Natural killer cell treated with Interleukin-12 subunit alpha and Interleukin-12 subunit beta and Interleukin-15 and Interleukin-18, amount 100 ng/mL, for 72 hours (primary cell): ENCODE measurements around the gene GADD45A. TPM values are rescaled to one million over a fixed set of nuclear protein-coding genes. Genes with fewer than 3 reads are reported as not detected.
"Not testable (repeated sequence)": the region's sequence is repeated elsewhere in the genome, so short reads cannot be mapped to it uniquely, and the experiment has no call there.

Source experiments
- ATAC-seq, 2 donors: fragments of 150-1000 bp; cut with Tn5 transposase in 1 of 2; sonication (Bioruptor Pico), chemical (Tn5 transposase) in 1 of 2; 2 replicates each; pipeline ENCODE4 v1.10.0; 2021
- DNase-seq: peaks from one replicate; pipeline ENCODE4 v3.0.0; 2022; ENCODE audit warnings: low spot score
- H3K27ac Mint-ChIP-seq, 2 donors: 1 replicate in 1 of 2; 2 replicates in 1 of 2; pipeline ENCODE4 v1.8.0; 2022; ENCODE audit warnings: mixed read lengths in 2 of 2, mild to moderate bottlenecking in 1 of 2, moderate library complexity in 1 of 2
- H3K27me3 Mint-ChIP-seq, 2 donors: 1 replicate in 1 of 2; 2 replicates in 1 of 2; pipeline ENCODE4 v1.8.0; 2022; ENCODE audit warnings: mixed read lengths in 2 of 2
- H3K36me3 Mint-ChIP-seq: one replicate; pipeline ENCODE4 v1.8.0; 2022; ENCODE audit warnings: mixed read lengths
- H3K4me1 Mint-ChIP-seq, 2 donors: 1 replicate in 1 of 2; 2 replicates in 1 of 2; pipeline ENCODE4 v1.8.0; 2022; ENCODE audit warnings: low read depth in 2 of 2, mixed read lengths in 2 of 2, mild to moderate bottlenecking in 1 of 2
- H3K4me3 Mint-ChIP-seq: one replicate; pipeline ENCODE4 v1.8.0; 2022; ENCODE audit warnings: mixed read lengths
- H3K9me3 Mint-ChIP-seq: 2 replicates; pipeline ENCODE4 v1.8.0; 2022; ENCODE audit warnings: mixed read lengths
- total RNA-seq, 2 donors: library from RNA; stranded (reverse); gene quantifications; one replicate each; pipeline ENCODE4 v1.2.3, GENCODE V29; 2022

Gene GADD45A
- total RNA-seq, 2 donors from 2014 or later: 28.3 to 36.1 TPM

DNA sequence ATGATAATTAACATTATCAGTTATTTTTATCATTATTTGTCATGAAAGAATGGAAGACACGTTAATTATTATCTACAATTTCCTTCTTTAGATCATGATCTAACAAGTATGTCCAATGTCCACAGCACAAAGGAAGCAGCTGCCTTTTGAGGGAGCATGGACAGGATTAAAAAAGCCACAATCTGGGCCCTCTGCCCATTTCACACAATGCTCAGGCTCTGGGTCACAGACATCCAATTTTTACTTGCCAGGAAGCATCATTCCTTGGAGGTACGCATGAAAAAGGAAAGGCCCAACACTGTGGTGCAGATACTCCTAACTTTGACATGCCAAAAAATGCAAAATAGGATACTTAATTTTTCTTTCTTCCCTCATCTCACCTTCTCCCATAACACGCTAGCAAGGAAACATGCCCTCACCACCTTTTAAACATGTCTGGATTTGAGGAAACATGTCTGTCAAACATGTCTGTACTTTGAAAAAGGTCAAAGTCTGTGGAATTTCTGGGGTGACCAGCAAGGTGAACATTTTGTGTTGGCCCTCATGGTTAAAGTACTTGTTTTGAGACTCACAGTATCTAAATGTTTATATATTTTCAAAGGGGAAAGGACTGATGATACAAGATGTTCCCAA is 40.0 kb downstream of the GADD45A start:
- Mint-ChIP-seq H3K36me3 (no peaks in the 10 kb centered on the region), H3K27me3 (peaks cover 3 to 7% of the 10 kb centered on the region in 2 donors), H3K4me3 (no peak overlapping the region), H3K27ac (no peak overlapping the region), H3K4me1 (peaks cover 9 to 14% of the 10 kb centered on the region in 2 donors), H3K9me3 (no peaks in the 10 kb centered on the region)
- DNase-seq (no peak), ATAC-seq (no peak)

DNA sequence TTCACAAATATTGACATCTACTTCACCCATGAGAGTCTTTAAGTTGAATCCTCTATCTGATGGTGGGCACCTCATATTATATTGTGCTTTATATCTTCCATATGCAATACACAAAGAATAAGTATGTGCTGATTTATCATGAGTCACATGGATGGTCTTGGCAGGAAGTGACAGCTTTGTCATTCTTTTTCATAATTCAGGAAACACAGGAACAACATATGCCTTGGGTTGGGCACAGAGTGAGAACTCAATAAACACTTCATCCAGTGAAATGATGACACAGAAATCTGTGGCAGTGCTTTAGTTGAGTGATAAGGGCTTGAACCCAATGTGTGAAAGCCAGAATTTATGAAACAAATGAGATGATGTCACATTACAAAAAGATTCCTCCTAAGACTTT is 41.2 kb downstream of the GADD45A start:
- Mint-ChIP-seq H3K27me3 (peaks cover 5 to 7% of the 10 kb centered on the region in 2 donors), H3K4me1 (peaks cover 9 to 15% of the 10 kb centered on the region in 2 donors), H3K36me3 (no peaks in the 10 kb centered on the region), H3K4me3 (no peak overlapping the region), H3K9me3 (no peaks in the 10 kb centered on the region), H3K27ac (no peak overlapping the region)
- DNase-seq (no peak), ATAC-seq (peak; percentile 66 to 71)

DNA sequence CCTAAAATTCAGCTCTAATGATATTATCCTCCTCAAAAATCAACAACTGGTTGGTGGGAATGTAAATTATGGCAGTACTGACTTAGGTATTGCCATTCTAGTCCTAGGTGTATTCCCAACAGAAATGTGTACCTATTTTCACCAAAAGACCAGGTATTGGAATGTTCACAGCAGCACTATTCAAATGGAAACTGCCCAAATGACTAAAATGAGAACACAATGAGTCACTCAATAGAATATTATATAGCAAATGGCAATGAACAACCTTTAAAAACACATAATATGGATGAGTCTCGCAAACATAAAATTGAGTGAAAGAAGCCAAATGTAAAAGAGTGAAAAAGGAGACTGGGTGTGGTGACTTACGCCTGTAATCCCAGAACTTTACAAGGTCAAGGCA is 44.9 kb downstream of the GADD45A start:
- H3K9me3 Mint-ChIP-seq: no peaks in the 10 kb centered on the region
- H3K27me3 Mint-ChIP-seq: peaks cover 6 to 7% of the 10 kb centered on the region in 2 donors
- no peak overlapping the region for H3K27ac Mint-ChIP-seq
- no peaks in the 10 kb centered on the region for H3K36me3 Mint-ChIP-seq
- H3K4me1 Mint-ChIP-seq: peaks cover 9 to 15% of the 10 kb centered on the region in 2 donors
- H3K4me3 Mint-ChIP-seq: no peak overlapping the region
- ATAC-seq (no peak), DNase-seq (no peak)

DNA sequence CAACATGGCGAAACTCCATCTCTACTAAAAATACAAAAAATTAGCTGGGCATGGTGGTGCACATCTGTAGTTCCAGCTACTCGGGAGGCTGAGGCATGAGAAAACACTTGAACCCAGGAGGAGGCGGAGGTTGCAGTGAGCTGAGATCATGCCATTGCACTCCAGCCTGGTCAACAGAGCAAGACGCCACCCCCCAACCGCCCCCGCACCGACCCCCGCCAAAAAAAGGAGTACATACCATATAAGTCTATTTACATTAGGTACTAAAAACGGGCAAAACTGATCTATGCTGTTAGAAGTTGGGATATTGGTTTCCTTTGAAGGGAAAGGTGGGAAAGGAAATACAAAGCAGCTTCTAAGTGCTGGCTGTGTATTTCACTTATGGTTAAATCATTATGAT is 45.3 kb downstream of the GADD45A start:
- not testable (repeated sequence) for H3K4me3 Mint-ChIP-seq, DNase-seq, H3K36me3 Mint-ChIP-seq, H3K9me3 Mint-ChIP-seq, H3K27me3 Mint-ChIP-seq, H3K27ac Mint-ChIP-seq, ATAC-seq
- H3K4me1 Mint-ChIP-seq: peaks cover 9 to 15% of the 10 kb centered on the region in 2 donors

DNA sequence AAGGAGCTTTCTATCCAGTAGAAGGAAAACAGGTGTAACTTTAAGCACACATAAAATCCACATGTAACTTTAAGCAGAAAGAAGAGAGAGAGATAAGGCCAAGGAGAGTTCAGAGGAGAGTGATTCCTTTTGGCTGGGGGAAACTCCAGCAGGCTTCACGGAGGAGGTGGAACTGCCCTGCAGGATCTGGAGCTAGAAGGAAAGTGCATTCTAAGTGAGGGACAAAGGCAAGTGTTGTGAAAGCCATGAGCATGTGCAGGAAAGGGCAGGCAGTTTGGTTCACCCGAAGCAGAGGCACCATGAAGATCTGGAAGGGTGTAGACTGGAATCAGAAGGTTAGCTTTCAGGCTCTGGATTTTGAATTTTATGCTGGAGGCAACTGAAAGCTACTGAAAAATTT is 46.3 kb downstream of the GADD45A start:
- ATAC-seq: no peak

DNA sequence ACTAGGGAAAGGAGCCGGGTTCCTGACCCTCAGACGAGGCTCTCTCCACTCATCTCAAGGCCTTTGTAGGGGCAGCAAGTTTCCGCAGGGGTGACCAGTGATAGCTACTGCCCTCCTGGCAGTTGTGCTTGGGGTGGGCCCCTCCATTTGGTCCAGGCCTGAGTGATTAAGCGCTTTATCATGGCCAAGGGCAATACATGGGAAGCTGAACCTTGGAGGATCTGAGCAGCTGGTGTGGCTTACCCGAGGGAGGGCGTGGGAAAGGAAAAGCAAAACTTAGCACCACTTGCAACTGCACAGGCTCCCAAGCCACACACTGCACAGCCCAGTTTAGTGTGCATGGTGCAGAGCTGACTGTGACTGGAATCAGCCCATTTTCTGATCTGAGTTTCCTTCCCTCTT is 47.8 kb downstream of the GADD45A start:
- DNase-seq (no peak), ATAC-seq (peak in 1 of 2 donors; percentile 44)
- no peaks in the 10 kb centered on the region for H3K36me3 Mint-ChIP-seq
- H3K4me3 Mint-ChIP-seq: no peak overlapping the region
- H3K27ac Mint-ChIP-seq: no peak overlapping the region
- peaks cover 8 to 17% of the 10 kb centered on the region in 2 donors for H3K4me1 Mint-ChIP-seq
- H3K27me3 Mint-ChIP-seq: peaks cover 6 to 7% of the 10 kb centered on the region in 2 donors
- H3K9me3 Mint-ChIP-seq: no peaks in the 10 kb centered on the region

More for the DNA sequence above, 46.3 kb downstream of the GADD45A start:
- no peak for DNase-seq
- no peak overlapping the region for H3K27ac Mint-ChIP-seq
- peaks cover 12 to 19% of the 10 kb centered on the region in 2 donors for H3K4me1 Mint-ChIP-seq
- no peaks in the 10 kb centered on the region for H3K36me3 Mint-ChIP-seq
- no peak overlapping the region for H3K4me3 Mint-ChIP-seq
- H3K27me3 Mint-ChIP-seq: peaks cover 6 to 7% of the 10 kb centered on the region in 2 donors
- no peaks in the 10 kb centered on the region for H3K9me3 Mint-ChIP-seq

DNA sequence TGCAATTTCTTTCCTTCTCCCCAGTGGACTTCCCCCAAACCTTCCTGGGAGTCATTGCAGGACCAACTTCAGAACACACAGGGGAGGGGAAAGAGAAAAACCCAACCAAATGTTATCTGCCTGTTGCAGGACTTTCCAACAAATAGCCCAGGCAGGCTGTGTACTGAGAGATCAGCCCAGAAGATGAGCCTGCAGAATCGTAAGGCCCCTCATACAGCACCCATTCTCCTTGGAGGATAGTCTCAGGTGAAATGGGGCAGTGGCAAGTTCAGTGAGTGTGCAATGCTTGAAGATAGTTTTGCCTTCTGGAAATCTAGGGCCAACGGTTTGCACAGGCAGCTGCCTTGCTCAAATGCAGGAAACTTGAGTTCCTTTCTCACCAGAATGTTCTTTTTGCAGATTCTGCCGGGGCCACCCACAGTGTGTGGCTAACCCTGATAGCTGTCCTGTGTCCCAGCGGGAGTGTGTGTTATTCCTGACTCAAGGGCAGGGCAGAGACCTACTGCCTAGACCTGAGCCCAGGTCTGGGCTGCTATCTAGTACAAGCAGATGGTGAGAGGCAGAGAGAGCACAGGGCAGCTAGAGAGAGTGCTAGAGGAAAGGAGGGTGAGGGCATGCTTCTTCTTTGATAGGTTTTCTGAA is 48.8 kb downstream of the GADD45A start:
- Mint-ChIP-seq H3K9me3 (no peaks in the 10 kb centered on the region), H3K36me3 (no peaks in the 10 kb centered on the region), H3K4me1 (peaks cover 8 to 17% of the 10 kb centered on the region in 2 donors), H3K4me3 (no peak overlapping the region), H3K27ac (no peak overlapping the region), H3K27me3 (peaks cover 6 to 7% of the 10 kb centered on the region in 2 donors)
- ATAC-seq (peak in 1 of 2 donors; percentile 56), DNase-seq (no peak)

DNA sequence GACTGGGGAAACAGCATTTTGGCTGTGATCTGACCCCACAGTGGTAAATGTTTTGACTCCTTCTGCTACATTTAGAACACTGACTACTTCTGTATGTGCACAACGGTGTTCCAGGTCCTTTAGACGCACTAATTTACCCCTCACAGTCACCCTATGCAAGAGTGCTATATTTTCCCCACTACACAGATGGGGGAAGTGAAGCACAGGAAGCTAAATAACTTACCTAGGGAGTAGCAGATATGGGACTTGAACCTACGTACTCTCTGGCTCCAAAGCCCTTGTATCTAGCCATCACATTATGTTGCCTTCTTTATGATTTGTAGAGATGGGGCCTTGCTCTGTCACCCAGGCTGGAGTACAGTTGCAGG is 49.3 kb downstream of the GADD45A start:
- no peak overlapping the region for H3K4me3 Mint-ChIP-seq

DNA sequence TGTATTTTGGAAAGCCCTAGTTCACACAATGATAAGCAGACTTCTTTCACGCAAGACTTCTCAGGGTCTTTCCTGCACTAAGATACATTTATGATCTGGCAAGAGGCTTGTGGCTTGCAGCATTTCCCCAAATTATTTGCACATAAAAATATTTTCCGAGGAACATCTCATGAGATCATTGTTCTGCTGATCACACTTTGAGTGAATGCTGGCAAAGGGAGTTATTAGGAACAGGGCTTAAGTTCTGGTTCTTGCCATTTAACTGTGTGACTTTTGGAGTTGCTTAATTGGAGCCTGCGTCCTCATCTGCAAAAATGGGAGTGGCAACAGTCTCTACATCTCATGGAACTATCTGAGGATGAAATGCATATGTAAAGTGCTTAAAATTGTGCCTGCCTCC is 50.2 kb downstream of the GADD45A start:
- peaks cover 0 to 3% of the 10 kb centered on the region in 2 donors for H3K27me3 Mint-ChIP-seq
- no peak overlapping the region for H3K4me3 Mint-ChIP-seq
- H3K4me1 Mint-ChIP-seq: peaks cover 6 to 12% of the 10 kb centered on the region in 2 donors
- H3K27ac Mint-ChIP-seq: no peak overlapping the region
- no peak for ATAC-seq
- H3K36me3 Mint-ChIP-seq: no peaks in the 10 kb centered on the region
- no peak for DNase-seq
- H3K9me3 Mint-ChIP-seq: no peaks in the 10 kb centered on the region

More for the DNA sequence above, 49.3 kb downstream of the GADD45A start:
- no peak overlapping the region for H3K27ac Mint-ChIP-seq
- no peaks in the 10 kb centered on the region for H3K36me3 Mint-ChIP-seq
- H3K9me3 Mint-ChIP-seq: no peaks in the 10 kb centered on the region
- no peak for DNase-seq
- peaks cover 8 to 17% of the 10 kb centered on the region in 2 donors for H3K4me1 Mint-ChIP-seq
- ATAC-seq: no peak
- H3K27me3 Mint-ChIP-seq: peaks cover 5% of the 10 kb centered on the region in 2 donors

DNA sequence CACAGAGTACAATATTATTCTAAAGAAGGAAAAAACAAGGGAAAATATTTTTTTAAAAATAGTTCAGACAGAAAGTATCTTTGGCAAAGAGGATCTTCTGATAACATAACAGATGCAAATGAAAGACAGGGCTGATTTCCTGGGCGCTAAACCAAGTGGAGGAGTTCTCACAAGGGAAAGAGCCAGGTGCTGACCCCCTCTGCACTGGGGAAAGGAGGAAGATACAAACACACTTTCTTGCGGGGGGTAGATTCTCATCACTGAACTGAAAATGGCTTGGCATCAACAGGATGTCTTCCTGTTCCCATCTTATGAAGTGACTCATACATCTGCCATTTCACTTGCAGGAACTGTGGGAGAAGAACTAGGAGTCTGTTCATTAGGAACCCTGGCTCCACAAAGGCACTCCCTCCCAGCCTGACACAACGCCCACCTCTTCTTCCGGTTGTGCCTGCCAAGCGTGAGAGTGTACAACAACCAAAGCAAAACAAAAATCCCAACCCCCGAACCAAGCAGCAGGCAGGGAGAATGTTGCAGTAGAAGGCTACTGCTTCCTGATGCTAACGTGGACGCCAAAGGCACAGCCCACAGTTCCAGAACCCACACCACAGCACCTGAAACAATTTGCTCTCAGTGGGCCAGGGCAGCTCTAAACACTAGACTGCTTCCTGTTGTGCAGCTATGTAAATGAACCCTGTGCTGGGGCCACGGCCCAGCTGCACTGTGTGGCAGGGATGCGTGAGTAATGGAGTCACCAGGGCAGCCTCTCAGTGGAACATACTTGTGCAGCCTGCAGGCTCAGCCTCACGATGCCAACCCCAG is 51.0 kb downstream of the GADD45A start:
- Mint-ChIP-seq H3K27ac (peak overlapping the region; percentile 54 to 74), H3K4me1 (peaks cover 6 to 12% of the 10 kb centered on the region in 2 donors), H3K9me3 (no peaks in the 10 kb centered on the region), H3K36me3 (no peaks in the 10 kb centered on the region), H3K4me3 (peak overlapping the region; percentile 71), H3K27me3 (peaks cover 0 to 3% of the 10 kb centered on the region in 2 donors)
- ATAC-seq (peak; percentile 82 to 92), DNase-seq (no peak)

DNA sequence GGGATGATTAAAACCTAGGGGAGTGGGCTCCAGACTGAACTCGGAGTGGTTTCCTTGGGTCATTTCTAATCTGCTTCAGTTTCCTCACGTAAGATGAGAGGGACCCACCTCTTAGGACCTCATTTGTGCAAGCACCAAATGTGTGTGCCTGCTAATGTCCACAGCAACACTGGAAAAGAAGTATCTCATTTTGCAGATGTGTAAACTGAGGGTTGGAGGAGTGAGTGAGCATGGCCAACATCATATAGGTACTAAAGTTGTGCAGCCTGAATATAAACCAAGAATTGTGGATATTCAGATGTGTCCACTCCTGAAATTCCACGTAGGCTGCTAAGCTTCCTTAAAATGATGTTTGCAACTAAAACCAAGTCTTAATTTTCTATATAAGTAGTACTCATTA is 51.7 kb downstream of the GADD45A start:
- DNase-seq (no peak), ATAC-seq (no peak)
- Mint-ChIP-seq H3K27me3 (no peaks in the 10 kb centered on the region), H3K4me1 (peaks cover 6 to 12% of the 10 kb centered on the region in 2 donors), H3K27ac (no peak overlapping the region), H3K4me3 (no peak overlapping the region), H3K9me3 (no peaks in the 10 kb centered on the region), H3K36me3 (no peaks in the 10 kb centered on the region)

DNA sequence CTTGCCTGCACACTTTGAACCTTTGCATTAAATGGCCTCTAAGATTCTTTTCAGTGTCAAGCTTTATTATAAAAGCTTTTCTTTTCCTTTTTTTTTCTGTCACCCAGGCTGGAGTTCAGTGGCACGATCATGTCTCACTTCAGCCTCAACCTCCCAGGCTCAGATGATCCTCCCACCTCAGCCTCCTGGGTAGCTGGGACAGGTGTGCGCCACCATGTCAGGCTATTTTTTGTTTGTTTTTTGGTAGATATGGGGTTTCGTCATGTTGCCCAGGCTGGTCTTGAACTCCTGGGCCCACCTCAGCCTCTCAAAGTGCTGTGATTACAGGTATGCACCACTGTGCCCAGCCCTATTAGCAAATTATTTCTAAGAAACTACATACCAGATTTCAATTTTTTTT is 52.9 kb downstream of the GADD45A start:
- Mint-ChIP-seq H3K27ac (no peak overlapping the region), H3K9me3 (no peaks in the 10 kb centered on the region), H3K4me1 (peaks cover 6 to 12% of the 10 kb centered on the region in 2 donors), H3K36me3 (no peaks in the 10 kb centered on the region), H3K27me3 (no peaks in the 10 kb centered on the region), H3K4me3 (no peak overlapping the region)
- no peak for DNase-seq
- no peak for ATAC-seq
